GM18508 (cell line): ENCODE measurements around the gene CSNK1A1L.

Experiments used
- ATAC-seq: cut with Tn5 transposase; IDR thresholded peaks from one replicate; pipeline ENCODE4 v1.9.1; 2021; ENCODE audit warnings: moderate number of reproducible peaks; ENCODE audit not compliant: insufficient read depth, unreplicated experiment

The CSNK1A1L gene

DNA sequence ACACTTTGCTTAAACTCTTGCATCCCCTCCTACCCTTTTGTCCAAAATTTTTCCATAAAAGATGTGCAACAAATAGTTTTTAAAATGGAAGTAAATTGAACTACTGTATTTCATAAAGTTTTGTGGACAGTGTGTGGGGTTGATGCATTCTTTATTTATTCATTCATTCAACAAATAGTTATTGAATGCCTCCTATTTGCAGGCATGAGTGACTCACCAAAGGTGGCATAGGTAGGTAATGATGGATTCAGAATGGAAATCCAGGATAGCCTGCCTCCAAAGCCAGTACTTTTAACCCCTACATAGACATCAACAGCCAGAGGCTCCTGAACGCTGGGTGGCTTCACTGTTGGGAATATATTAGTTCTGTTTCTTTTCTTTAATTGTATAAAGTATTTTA lies 2.4 kb upstream of the CSNK1A1L start:
- no peak for ATAC-seq

DNA sequence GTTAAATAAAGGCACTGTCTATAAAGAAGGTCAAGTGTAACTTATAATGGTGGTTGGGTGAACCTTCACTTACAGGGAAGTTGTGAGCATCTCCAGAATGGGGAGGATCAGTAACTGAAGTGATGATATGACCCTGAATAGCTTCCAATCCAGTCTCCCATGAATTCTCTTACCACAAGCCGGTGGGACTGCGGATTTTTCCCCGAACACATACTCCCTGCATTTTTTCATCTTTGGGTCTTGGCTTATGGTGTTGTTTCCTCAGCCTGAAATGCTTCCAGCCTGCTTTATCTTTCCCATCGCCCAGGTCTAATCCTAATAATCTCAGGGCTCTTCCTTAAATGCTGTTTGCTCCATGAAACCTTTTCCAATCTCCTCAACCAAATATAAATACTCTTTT lies 2.0 kb upstream of the CSNK1A1L start:
- no peak for ATAC-seq

DNA sequence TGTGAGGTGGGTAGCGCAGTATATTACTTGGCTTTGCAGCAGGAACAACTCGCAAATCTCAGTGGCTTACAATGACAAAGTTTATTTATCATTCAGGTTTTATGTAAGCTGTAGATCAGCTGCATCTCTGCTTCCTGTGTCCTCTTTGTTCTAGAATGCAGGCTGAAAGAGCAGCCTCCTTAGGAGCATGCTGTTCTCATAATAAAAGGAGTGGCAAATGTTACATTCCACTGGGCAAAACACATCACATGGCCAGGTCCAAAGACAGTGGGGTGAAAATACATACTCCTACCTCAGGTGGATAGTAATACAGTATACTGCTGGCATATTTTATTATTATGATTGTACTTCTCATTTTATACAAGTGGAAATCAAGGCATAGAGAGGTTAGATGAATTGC lies 1.2 kb upstream of the CSNK1A1L start:
- ATAC-seq: no peak

DNA sequence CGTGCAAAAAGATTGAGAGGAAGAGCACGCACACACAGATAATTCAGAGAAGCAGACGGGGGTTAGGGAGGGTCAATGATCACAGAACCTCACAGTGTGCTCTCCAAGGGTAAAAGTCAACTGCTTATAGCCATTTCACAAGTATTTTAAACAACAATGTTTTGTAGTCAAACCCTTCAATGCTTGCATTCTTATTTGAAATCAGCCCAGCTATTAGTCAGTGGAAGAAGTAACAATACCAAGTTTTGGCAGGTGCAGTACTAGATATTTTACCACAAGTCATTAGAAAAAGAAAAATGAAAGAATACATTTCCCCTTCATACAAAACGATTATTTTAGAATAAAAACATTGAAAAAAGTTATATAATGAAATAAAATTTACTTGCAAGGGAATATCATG lies 2.6 kb downstream of the CSNK1A1L start:
- ATAC-seq: no peak

DNA sequence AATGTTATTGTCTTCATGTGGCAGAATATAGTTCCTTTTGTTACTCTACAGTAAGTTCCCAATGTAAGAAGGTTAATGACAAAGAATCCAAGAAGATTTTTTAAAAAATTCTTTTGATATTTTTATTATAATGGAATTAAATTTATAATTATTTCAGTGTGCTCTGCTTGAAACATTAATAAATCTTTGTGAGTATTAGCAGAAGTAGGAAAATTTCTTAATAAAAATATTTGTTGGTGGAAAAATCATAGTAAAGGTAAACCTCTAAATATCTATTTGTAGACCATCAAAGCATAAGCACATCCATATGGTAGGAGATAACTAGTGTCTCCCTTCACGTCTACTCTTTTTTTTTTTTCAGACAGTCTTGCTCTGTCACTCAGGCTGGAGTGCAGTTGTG lies 4.3 kb downstream of the CSNK1A1L start:
- no peak for ATAC-seq

DNA sequence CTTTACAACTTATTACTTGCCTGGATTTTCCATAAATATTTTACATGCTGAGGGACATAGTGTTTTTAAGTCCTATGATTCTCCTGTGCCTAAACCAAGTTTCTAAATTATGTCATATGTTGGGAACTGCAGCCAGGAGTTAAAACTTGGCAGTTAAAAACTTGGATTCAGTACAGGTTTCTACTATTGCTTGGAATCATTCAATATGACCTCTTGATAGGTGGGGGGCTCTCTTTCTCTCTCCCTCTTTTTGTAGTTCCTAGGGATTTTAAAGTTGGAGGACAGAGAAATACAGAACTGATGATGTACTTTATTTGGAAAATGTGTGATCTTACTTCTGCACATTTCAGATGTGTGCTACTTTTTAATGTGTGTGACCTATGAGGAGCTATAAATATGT lies 4.7 kb downstream of the CSNK1A1L start:
- no peak for ATAC-seq

DNA sequence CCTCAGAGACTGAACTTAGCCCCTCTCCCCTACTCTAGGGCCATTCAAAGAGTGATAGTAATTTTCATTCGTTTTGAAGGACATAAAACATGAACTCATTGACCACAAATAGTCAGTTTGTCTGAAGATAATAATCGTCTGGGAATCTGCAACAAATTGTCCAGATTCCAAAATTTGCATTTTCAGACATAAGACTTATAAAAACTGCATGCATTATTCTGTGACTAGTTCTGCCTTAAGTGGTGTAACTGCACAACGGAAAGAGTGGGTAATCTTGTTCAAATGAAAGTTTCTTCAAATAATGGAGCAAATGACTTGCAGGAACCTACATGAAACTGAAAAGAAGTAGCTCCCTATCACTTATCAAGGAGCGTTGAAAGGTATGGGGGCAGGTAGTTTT lies 8.4 kb downstream of the CSNK1A1L start:
- no peak for ATAC-seq

DNA sequence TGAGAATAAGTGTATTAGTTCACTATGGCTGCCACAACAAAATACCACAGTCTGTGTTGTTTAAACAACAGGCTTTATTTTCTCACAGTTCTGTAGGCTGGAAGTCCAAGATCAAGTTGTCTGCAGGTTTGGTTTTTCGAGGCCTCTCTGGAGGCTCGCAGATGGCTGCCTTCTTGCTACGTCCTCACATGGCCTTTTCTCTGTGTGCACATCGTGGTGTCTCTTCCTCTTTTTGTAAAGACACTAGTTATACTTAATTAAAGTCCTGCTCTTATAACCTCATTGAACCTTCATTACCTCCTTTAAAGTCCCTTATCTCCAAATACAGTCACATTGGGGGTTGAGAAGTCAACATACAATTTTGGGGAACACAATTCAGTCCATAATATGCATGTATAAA lies 10.6 kb downstream of the CSNK1A1L start:
- ATAC-seq: no peak

DNA sequence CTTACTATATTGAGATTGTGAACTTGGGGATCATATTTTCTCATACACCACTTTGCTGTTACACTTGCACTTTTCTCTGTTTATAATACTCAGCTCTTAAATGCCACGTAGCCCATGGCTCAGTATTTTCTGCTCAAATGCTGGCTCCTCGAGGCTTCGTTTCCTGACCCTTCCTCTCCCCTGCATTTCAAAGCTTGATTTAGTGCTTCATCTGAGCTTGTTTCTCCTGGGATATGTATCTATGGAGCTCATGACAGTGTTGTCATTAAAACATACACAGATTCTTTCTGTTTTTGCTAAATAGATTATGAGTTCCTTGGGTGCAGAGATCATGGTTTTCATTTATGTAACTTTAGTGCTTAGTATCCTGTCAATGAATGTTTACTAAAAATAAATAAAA lies 11.4 kb downstream of the CSNK1A1L start:
- ATAC-seq: no peak

DNA sequence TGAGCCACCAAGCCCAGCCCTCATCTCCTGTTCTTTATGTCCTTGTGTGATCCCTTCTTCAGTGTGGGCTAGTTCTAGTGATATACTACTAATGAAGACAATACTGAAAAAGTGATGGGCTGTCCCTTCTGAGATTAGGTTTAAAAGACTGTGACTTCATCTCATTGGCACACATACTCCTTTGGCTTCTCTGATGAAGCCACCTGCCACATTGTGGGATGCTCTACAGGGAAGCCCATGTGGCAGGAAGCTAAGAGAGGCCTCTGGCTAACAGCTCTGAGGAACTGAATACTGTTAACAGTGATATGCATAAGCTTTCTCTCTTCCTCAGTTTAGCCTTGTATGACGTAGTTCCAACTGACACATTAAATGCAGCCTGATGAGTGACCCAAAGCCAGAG lies 13.6 kb downstream of the CSNK1A1L start:
- ATAC-seq: no peak

DNA sequence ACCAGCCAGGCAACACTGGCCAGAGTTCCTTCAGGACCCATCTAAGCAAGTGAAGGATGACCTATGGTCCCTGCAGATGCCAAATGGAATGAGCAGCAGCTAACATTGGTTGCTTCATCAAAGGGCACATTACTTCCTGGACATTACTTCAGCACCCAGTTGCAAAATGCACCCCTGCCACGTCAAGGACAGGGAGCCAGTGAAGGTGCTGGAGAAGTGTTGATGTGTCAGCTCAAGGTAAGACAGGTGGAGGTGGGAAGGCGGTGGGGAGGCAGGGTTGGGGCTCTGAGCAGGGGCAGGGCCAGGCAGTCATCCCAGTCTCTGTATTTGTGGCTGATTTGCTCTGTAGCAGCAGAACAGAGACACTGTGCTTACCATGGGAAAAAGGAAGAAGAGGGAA lies 14.6 kb downstream of the CSNK1A1L start:
- no peak for ATAC-seq

DNA sequence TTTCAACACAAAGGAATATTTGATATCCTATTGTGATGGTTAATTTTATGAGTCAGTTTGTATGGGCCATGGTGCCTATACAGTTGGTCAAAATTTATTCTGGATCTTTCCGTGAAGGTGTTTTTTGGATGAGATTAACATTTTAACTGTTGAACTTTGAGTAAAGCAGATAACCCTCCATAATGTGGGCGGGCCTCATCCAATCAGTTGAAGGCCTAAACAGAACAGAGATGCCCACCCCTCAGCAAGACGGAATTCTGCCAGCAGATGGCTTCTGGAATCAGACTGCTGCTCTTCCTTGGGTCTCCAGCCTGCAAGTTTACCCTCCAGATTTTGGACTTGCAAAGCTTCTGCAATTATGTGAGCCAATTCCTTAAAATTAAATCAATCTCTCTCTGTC lies 16.0 kb downstream of the CSNK1A1L start:
- no peak for ATAC-seq

DNA sequence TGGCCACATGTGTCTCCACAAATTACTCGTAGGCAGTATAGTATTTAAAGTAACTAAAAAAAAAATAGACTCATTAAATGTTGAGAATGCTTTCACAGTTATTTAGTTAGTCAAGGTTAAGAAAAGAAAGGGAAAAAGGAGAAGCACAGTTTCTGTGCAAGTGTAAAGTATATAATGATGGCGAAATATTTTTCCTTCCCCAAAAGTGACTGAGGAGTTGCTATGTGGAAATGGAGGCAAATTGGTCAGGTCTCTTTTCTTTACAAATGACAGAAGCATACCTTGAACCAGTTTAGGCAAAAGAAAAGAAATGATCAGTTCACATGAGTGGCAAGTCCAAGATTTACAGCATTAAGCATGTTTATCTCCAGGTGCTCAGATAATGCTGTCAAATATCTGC lies 18.0 kb downstream of the CSNK1A1L start:
- ATAC-seq: no peak

DNA sequence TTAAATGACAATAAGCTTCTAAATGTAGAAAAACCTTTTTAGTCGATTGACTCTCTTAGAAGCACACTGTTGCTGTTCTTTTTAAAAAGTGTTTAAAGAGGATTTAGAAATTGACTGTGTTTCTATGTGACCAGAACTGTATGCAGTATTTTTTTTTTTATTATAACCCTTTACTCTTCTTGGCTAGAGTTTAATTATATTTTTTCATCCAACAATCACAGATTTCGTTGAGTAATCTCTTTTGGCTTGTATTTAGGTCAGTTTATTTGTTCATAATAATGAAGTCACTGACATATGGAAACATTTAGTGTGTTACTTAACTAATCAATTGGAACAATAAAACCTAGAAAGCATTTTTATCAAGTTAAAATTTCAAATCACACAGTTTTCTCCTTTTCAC lies 19.9 kb downstream of the CSNK1A1L start:
- ATAC-seq: no peak

DNA sequence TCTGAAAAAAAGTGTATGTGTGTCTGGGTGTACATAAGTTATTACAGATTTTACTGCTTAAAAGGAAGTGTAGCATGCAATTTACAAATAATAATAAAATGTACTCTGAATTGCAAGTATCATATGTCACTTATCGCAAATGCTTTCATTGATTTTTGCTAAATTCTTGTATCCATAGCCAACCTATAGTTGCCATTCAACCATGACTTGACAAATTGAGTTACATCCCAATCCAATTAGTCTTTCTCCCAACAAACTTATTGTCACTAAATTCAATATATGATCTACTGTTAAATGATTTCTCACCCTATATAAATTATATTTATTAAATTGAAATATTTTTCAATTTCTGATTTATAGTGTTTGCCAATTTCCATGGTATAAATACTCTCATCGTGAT lies 28.6 kb downstream of the CSNK1A1L start:
- ATAC-seq: no peak

DNA sequence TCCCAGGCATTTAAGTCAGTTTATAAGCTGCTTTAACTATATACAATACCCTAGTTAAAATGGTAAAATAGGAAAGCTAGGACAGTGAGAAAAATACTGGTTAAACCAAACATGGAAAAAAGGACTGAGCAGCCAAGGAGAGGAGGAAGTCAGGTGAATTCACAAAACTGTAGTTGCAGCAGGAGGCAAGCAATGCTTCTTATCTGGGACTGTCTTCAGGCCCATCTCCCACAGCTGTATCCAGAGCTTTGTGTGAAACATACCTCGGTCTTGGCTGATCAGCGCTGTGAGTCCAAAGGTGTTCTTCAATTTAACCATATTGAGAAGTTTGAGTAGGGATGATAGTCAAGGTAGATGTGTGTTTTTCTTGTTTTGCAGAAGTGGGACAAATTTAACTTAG lies 30.3 kb downstream of the CSNK1A1L start:
- ATAC-seq: no peak

DNA sequence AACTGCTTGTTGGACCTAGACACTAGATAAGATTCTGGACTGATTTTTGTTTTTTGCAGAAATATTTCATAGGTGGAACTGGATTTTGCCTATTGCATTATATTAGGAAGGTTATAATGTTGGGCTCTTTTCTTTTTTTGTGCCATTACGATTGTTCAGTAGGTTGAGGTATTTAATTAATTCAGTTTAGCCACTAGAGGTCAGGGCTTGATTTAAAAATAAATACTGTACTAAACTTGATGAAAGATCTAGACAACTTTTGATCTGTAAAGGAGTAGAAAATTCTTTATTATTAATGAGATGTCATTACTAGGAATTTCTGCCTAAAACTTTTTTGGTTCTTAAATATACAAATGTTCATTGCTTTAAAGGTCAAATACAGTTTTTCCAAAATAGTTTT lies 30.8 kb downstream of the CSNK1A1L start:
- ATAC-seq: no peak

DNA sequence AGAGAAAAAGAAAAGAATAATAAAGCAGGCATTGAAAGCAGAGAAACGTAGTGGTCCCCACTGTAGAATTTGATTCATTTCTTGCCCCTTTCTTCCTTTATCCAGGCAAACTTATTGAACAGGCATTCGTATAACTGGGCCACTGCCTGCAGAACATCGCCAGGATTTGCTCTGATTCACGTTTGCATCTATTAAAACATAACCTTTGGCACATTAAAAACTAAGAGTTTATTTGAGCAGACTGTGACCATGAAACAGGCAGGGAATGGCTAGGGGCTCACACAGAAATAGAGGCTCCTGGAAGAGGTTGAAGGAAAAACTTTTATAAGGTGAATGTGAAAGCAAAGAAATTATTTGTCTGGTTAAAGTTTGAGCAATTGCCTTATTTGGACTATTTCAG lies 33.4 kb downstream of the CSNK1A1L start:
- ATAC-seq: no peak

DNA sequence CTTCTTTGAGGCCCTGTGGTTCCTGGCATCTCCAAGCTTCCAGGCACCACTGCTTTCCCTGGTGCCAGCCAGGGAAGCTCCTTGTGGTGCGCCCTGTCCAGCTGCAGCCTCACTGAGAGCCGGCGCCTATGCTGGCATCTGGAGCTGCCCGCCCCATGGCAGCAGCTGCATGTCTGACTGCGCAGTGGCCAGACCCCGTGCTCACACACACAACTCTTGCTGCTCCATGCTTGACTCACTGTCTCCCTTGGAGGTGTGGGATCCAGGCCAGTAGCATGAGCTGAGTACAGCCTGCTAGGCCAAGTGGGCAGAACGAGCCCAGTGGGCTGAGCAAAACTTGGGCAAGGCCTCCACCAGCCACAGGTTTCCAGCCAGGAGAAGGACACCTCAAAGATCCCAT lies 34.5 kb downstream of the CSNK1A1L start:
- no peak for ATAC-seq

DNA sequence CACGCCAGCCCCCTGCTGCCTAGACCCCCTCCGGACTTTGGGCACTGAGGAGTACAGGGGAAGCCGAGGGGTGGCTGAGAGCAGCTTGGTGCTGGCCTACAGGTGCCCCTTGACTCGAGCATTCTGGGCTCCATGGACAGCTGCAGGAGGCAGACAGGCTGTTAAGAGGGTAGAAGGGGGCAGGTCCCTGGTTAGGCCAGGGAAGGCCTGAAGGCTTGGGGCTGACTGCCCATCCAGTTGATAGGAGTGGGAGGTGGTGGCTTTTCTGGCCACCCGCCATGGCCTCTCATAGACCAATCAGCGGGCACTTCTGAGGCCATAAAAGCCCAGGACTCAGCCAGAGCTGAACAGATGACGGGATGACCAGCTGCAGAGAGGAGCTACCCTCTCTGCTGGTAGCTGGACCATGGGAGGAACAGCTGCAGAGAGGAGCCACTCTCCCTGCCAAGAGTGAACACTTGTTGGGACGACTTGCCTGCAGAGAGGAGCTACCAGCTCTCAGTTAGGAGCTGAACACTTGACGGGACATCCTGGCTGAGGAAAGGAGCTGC lies 35.2 kb downstream of the CSNK1A1L start:
- no peak for ATAC-seq

DNA sequence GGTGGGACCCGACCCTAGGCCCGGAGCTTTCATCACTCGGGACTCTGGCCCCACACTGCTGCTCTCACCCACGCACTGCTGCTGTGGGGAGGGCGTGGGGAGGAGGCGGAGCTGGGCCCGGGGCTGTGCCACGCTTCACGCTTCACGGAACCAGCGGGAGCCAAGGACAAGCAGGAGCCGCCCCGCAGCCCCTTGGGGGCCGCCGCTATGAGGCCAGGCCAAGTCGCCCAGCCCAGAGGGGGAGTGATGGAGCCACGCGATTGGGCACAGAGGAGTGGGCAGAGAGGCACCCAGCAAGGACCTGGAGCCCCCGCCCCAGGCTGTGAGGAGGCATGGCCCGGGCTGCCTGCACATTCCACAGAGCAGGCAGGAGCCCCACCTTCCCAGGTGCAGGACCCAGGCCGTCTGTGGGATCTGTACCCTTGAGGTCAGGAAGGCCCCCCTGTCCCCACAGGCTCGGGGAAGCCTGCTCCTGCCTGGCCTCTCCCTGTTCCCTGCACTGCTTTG lies 35.8 kb downstream of the CSNK1A1L start:
- no peak for ATAC-seq

DNA sequence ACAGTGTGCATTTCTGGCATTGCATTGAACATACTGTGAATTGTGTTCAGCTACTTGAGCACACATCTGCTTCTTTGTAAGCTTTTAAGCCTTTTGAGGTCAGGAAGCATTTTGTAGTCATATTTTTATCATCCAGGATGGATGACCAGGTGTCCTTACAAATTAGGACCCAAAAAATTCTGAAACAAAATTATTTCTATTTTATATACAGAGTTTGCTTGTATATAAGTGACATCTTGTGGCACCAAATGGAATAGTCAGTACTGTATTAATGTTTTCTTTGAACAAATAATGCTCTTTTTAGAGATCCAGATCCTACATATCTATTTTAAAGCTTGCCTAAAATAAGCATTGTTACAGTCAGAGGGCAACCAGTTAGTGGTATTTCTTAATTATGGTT lies 36.5 kb downstream of the CSNK1A1L start:
- no peak for ATAC-seq

DNA sequence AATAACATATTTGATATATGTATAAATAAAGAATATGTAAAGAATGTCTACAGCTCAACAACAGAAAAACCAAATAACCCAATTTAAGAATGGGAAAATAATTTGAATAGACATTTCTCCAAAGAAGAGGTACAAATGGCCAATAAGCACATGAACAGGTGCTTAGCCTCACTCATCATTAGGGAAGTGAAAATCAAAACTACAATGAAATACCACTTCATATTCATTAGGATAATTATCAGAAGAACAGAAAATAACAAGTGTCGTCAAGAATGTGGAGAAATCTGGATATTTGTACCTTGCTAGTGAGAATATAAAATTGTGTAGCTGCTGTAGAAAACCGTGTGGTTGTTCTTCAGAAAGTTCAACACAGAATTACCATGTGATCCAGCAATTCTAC lies 37.6 kb downstream of the CSNK1A1L start:
- no peak for ATAC-seq
